Choroid plexus epithelial cell (primary cell): Measurements from ENCODE around the gene KLRB1.
A peak's percentile ranks its signal among the peaks of the same experiment; 100 is the strongest.
"Not testable (repeated sequence)": the region's sequence is repeated elsewhere in the genome, so short reads cannot be mapped to it uniquely, and the experiment has no call there.

Experiments
- DNase-seq: peaks from one replicate; pipeline ENCODE4 v3.0.0-alpha.2; 2010; ENCODE audit warnings: low read depth
- H3K4me3 ChIP-seq: 2 replicates; pipeline ENCODE4 v1.5.1; 2011; ENCODE audit warnings: low read depth, mild to moderate bottlenecking, control low read depth, low read length, moderate library complexity
- TF ChIP-seq, protein P1 (sequence below): conservative IDR thresholded peaks from 2 replicates; pipeline ENCODE4 v1.5.1; 2011; ENCODE audit warnings: low read depth, mild to moderate bottlenecking, control low read depth, inconsistent platforms, low read length, moderate library complexity

The KLRB1 gene

DNA sequence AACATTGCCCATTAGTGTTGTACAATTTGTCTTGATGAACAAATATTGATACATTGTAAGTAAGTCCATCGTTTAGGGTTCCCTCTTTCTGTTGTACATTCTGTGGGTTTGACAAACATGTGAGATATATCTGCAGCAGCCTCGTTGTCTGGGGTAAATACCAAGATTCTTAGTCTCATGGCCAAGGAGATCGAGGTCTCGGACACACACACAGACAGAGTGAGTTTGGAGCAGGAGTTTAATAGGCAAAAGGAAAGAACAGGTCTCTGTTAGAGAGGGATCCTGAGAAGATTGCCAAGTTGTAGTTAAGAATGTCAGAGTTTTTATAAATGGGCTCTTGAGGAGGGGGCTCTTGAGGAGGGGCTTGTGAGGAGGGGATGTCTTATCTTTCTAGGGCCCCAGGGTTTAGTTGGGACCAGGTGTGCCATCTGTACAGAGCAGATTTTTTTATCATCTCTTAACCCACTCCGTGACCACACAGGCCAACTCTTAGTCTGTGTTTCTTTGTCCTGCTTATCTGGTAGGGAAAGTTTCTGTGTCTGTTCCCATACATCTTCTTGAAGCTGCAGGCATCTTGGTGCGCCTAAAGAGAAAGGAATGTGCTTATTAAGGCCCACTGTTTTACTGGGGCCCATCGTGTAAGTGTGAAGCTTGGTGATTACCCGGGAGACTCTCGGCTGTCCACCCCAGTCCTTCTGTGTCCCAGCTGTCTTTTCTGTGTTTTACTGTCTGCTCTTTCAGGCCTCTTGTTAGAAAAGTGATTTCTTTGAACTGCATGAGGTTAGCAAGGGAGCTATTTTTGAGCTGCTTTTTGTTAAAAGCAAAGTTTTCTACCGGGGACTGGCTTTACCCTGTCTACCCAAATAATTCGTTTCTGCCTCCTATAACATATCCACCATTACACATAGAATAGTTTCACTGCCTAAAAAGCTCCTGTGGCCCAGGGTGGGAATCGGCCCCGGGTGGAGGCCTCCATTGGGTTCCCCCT, 39.4 kb upstream of the KLRB1 start:
- DNase-seq, result peak; percentile 48
- TF ChIP-seq, protein P1, sequence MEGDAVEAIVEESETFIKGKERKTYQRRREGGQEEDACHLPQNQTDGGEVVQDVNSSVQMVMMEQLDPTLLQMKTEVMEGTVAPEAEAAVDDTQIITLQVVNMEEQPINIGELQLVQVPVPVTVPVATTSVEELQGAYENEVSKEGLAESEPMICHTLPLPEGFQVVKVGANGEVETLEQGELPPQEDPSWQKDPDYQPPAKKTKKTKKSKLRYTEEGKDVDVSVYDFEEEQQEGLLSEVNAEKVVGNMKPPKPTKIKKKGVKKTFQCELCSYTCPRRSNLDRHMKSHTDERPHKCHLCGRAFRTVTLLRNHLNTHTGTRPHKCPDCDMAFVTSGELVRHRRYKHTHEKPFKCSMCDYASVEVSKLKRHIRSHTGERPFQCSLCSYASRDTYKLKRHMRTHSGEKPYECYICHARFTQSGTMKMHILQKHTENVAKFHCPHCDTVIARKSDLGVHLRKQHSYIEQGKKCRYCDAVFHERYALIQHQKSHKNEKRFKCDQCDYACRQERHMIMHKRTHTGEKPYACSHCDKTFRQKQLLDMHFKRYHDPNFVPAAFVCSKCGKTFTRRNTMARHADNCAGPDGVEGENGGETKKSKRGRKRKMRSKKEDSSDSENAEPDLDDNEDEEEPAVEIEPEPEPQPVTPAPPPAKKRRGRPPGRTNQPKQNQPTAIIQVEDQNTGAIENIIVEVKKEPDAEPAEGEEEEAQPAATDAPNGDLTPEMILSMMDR, result no peak
- H3K4me3 ChIP-seq, result peak overlapping the region; percentile 71

DNA sequence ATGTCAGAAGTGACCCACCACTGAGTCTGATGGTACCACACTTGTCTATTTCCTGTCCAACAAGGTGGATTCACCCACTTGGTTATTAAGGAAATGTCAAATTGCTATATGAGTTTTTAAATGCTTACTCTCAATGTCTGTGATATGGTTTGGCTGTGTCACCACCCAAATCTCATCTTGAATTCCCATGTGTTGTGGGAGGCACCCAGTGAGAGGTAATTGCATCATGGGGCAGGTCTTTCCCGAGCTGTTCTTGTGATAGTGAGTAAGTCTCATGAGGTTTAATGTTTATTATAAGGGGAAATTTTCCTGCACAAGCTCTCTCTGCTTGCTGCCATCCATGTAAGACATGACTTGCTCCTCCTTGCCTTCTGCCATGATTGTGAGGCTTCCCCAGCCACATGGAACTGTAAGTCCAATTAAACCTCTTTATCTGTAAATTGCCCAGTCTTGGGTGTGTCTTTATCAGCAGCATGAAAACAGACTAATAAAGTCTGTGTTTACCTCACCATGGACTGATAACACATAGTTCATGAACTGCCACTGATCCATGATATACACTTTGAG, 37.4 kb upstream of the KLRB1 start:
- peak; percentile 36 for DNase-seq

DNA sequence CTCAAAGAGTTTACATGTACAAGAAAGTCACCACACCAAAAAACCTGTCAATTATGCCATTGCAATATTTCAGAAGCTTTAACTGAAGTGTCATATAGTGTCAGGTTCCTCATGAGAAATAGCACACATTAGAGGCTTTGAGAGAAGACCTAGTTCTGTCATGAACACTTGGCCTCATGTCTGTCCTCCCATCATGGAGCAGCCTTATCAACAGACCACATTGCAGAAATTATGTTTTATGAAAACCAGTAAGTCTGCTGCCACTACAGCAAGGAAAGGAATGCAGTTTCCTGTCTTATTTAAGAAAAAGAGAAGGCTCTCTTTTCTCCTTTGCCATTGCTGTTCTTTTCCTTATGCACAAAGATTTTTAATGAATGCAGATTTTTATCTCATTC, 35.5 kb upstream of the KLRB1 start:
- DNase-seq, result no peak
- TF ChIP-seq, protein P1, result no peak
- H3K4me3 ChIP-seq, result no peak overlapping the region

More for the DNA sequence above, 37.4 kb upstream of the KLRB1 start:
- not testable (repeated sequence) for H3K4me3 ChIP-seq

- TF ChIP-seq, protein P1, result no peak
- no peak overlapping the region for H3K4me3 ChIP-seq
Measured at GRCh38 chr12:9642606-9643265, 35.0 kb upstream of the KLRB1 start.

GRCh38 chr12:9640024-9640423, 32.3 kb upstream of the KLRB1 start:
- TF ChIP-seq, protein P1, result no peak
- no peak overlapping the region for H3K4me3 ChIP-seq
- no peak for DNase-seq

More at GRCh38 chr12:9642606-9643265, 35.0 kb upstream of the KLRB1 start:
- no peak for DNase-seq

DNA sequence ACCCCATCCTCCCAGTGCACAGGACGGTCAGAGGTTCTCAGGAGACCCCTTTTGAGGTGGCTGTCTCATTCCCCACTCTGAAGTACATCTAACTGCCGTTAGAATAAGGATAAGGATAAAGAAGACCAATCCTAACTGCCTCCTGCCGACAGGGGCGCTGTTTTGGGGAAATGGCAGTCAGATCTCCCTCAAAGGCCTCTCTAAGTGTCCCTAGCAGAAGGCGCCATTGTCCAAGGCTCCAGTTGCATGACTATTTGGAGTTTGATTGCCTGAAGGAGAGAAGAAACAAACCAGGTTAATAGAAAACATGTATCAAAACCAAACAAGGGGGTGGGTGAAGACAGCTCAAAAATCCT, 29.1 kb upstream of the KLRB1 start:
- no peak overlapping the region for H3K4me3 ChIP-seq
- DNase-seq, result no peak
- TF ChIP-seq, protein P1, result peak; percentile 25

DNA sequence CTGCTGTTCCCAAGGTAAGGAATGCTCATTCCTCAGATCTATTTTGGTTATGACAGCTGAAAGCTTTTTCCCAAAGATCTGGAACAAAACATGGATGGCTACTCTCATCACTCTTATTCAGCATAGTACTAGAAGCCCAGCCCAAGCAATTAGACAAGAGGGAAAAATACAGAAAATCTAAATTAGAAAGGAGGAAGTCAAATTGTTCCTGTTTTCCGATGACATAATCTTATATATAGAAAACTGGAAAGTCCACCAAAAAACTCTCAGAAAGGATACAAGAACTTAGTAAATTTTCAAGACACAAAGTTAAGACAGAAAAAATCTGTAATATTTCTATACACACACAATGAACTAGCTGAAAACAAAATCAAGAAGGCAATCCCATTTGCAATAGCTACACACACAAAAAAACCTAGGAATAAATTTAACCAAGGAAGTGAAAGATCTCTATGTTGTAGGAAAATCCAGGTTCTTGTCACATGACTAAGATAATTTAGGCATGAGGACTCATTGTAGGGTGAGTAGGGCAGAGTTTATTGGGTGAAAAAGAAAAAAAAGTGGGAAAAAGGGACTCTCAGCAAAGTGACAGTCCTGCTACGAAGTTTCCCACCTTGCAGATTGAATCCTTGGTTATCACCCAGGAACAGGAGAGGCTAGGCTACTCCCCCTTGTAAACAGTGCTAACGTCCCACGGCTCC, 28.6 kb upstream of the KLRB1 start:
- no peak for DNase-seq
- TF ChIP-seq, protein P1, result no peak
- H3K4me3 ChIP-seq, result no peak overlapping the region
